Measurements from ENCODE around the gene LYRM4. TPM values are rescaled to one million over a fixed set of nuclear protein-coding genes. Genes with fewer than 3 reads are reported as not detected.

Gene LYRM4
- total RNA-seq, 2 experiments from 2014 or later: 21.2 to 22.7 TPM

DNA sequence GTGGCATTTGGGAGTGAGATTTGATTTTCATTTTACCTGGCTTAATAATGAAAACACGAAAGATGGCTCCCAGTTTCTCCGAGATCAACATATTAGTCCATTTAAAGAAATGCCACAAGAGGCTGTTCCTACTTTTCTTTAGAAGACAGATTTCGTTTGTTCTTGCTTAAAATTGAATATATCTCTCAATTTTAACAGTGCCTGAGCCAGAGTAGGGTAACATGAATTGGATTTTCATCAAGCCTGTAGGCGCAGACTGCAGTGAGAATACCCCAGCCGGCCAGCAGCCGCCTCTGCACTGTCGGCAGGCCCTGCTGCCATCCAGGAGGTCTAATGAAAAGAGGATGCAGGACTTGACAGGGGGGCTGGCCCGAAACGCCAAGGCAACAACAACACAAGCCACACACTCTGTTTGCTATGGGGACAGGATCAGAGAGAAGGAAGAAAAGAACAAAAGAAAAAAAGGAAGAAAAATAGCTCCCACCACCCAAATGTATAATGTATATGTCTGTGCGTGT is 103.1 kb downstream of the LYRM4 start:
- CTCF ChIA-PET: no interaction called here
- no peak for DNase-seq

DNA sequence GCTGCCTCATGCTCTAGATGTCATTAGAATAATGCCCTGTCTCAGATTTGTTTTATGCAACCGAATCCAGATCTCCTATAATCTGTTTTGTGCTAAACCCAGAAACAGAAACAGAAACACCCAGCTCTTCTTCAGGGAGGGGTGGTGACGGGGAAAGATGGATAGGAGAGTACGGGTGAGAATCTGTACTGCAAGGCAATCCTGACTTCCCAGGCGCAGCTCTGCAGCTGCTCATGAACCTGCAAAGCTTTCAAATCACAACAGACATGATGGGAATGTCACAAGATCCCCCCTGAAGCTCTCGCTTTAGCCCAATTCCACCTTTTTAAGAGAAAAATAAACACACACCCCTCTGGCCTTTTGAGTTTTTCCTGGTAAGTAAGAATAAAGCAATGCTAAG is 104.1 kb downstream of the LYRM4 start:
- H3K27ac Mint-ChIP-seq: no peak overlapping the region
- ChIA-PET CTCF (interaction anchor here (0.7 kb wide), 1 partner anchor 12 kb away, joined by 3 read pairs; no protein-coding TSS in a partner anchor), POLR2A (no interaction called here)
- peaks cover 3% of the 10 kb centered on the region for H3K4me1 Mint-ChIP-seq
- no peaks in the 10 kb centered on the region for H3K27me3 Mint-ChIP-seq
- no peak overlapping the region for H3K4me3 Mint-ChIP-seq
- DNase-seq: no peak
- no peaks in the 10 kb centered on the region for H3K9me3 Mint-ChIP-seq
- no peaks in the 10 kb centered on the region for H3K36me3 Mint-ChIP-seq (ENCODE audit: low read depth)

More for the DNA sequence above, 103.1 kb downstream of the LYRM4 start:
- Mint-ChIP-seq H3K27ac (no peak overlapping the region), H3K9me3 (no peaks in the 10 kb centered on the region), H3K27me3 (no peaks in the 10 kb centered on the region), H3K36me3 (ENCODE audit: low read depth) (no peaks in the 10 kb centered on the region), H3K4me1 (peaks cover 3% of the 10 kb centered on the region), H3K4me3 (no peak overlapping the region)
- POLR2A ChIA-PET: no interaction called here

DNA sequence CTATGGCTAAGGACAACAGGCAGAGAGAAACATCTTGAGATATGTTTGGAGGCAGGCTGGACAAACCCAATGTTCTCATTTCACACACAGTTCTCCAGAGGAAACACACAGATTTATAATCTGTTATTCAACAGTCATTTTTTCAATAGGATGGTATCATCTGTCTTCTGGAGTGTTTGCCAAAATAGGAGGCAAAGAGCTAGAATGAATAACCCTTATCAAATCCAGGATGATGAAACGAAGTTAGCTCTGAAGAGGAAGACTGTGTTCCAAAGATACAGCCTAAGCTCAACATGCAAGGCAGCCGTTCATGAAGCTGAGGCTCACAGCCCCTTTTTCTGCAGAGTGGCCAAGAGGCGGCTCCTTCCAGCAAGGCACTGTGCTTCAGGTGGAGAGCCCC is 104.8 kb downstream of the LYRM4 start:
- POLR2A ChIA-PET: no interaction called here

DNA sequence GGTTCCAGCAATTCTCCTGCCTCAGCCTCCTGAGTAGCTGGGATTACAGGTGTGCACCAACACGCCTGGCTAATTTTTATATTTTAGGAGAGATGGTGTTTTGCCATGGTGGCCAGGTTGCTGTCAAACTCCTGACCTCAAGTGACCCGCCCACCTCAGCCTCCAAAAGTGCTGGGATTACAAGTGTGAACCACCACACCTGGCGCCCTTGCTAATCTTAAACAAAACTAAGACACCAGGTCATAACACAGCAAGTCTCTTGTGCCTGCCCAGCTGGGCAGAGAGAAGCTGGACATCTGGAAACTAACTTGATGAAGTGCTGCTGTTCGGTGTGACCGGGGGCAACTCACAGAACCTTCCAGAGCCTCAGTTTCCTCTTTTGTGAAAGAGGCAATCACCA is 107.6 kb downstream of the LYRM4 start:
- no peaks in the 10 kb centered on the region for H3K4me1 Mint-ChIP-seq
- H3K27me3 Mint-ChIP-seq: no peaks in the 10 kb centered on the region
- no peaks in the 10 kb centered on the region for H3K9me3 Mint-ChIP-seq
- H3K27ac Mint-ChIP-seq: no peak overlapping the region
- DNase-seq: no peak
- no peak overlapping the region for H3K4me3 Mint-ChIP-seq
- H3K36me3 Mint-ChIP-seq (ENCODE audit: low read depth): no peaks in the 10 kb centered on the region
- ChIA-PET POLR2A (no interaction called here), CTCF (interaction anchor here (1.6 kb wide), 1 partner anchor 10 kb away, joined by 7 read pairs; no protein-coding TSS in a partner anchor)

More for the DNA sequence above, 104.8 kb downstream of the LYRM4 start:
- H3K36me3 Mint-ChIP-seq (ENCODE audit: low read depth): no peaks in the 10 kb centered on the region
- no peaks in the 10 kb centered on the region for H3K27me3 Mint-ChIP-seq
- H3K9me3 Mint-ChIP-seq: no peaks in the 10 kb centered on the region
- DNase-seq: no peak
- H3K4me3 Mint-ChIP-seq: no peak overlapping the region
- peaks cover 3% of the 10 kb centered on the region for H3K4me1 Mint-ChIP-seq
- CTCF ChIA-PET: interaction anchor here (0.9 to 1.4 kb wide), 2 partner anchors 12 to 442 kb away, joined by 3 to 5 read pairs; no protein-coding TSS in a partner anchor
- no peak overlapping the region for H3K27ac Mint-ChIP-seq

DNA sequence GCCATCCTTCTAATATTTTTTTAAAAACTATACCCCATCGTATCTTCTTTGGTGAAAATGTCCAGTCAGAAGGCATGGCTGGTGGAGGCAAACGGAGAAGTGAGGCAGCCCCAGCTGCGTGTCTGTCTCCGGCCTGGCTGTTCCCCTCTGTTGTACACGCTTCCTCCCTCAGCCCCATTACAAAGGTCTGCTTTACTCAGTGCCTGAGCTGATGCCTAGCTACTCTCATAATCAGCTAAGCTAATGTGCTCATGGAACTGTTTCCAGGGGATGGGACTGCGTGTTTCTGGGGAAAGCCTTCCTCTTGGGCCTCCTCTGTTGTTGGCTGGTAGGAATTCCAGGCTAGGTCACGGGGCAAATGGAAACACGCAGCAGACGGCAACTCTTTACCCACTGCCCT is 108.3 kb downstream of the LYRM4 start:
- CTCF ChIA-PET: interaction anchor here (1.6 kb wide), 1 partner anchor 9 kb away, joined by 7 read pairs; no protein-coding TSS in a partner anchor
- H3K9me3 Mint-ChIP-seq: no peaks in the 10 kb centered on the region
- DNase-seq: no peak
- no peak overlapping the region for H3K27ac Mint-ChIP-seq
- no peaks in the 10 kb centered on the region for H3K27me3 Mint-ChIP-seq
- no peak overlapping the region for H3K4me3 Mint-ChIP-seq
- H3K4me1 Mint-ChIP-seq: no peaks in the 10 kb centered on the region
- H3K36me3 Mint-ChIP-seq (ENCODE audit: low read depth): no peaks in the 10 kb centered on the region
- POLR2A ChIA-PET: no interaction called here

DNA sequence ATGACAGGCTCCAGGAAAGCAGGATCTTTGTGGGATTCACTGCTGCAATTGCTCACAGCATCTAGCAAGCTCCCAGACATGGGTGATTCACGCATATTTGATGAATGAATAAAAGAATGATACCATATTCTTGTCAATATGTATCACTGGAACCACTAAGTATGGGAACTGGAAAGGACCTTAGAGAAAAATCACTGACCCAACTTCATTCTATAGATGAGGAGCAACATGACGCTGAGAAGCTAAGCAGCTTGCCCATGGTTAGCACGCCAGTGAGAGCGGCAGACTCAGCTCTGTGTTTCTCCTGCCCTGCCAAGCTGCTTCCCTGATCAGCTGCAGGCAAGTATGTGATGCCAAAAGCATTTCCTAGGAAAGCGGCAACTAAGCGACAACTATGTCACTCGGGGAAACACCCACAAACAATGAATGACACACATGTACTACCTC is 108.8 kb downstream of the LYRM4 start:
- Mint-ChIP-seq H3K27me3 (no peaks in the 10 kb centered on the region), H3K9me3 (no peaks in the 10 kb centered on the region), H3K27ac (no peak overlapping the region), H3K4me1 (no peaks in the 10 kb centered on the region), H3K4me3 (no peak overlapping the region), H3K36me3 (ENCODE audit: low read depth) (no peaks in the 10 kb centered on the region)
- DNase-seq: no peak
- ChIA-PET CTCF (interaction anchor here (1.6 kb wide), 1 partner anchor 8 kb away, joined by 7 read pairs; no protein-coding TSS in a partner anchor), POLR2A (no interaction called here)

DNA sequence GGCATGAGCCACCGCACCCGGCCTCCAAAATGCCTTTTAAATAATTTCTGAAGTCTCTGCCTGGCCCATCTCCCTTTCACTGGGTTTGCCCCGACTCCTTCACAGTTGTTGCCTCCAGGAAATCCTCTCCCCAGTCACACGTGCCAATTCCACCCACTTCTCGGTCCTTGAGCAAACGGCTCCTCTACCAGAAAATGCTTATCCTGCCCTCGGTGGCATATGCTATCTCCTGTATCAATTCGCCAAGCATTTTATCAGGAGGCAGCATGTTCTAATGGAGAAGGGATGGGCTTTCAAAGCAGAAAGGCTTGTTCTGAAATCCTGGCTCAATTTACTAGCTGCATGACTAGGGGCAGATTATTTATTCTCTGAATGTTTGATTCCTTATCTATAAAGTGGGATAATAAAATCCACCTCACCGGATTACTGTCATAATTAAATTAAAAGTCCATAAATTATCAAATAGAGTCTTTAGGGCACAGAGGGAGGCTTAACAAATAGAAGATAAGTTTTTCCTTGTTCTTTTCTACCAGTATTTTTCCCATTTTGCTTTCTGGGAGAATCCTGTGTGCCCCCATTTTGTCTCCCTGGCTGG is 109.3 kb downstream of the LYRM4 start:
- Mint-ChIP-seq H3K4me3 (no peak overlapping the region), H3K4me1 (no peaks in the 10 kb centered on the region), H3K9me3 (no peaks in the 10 kb centered on the region), H3K36me3 (ENCODE audit: low read depth) (no peaks in the 10 kb centered on the region), H3K27me3 (no peaks in the 10 kb centered on the region), H3K27ac (no peak overlapping the region)
- no peak for DNase-seq
- ChIA-PET POLR2A (no interaction called here), CTCF (interaction anchor here (1.6 kb wide), 1 partner anchor 8 kb away, joined by 7 read pairs; no protein-coding TSS in a partner anchor)

DNA sequence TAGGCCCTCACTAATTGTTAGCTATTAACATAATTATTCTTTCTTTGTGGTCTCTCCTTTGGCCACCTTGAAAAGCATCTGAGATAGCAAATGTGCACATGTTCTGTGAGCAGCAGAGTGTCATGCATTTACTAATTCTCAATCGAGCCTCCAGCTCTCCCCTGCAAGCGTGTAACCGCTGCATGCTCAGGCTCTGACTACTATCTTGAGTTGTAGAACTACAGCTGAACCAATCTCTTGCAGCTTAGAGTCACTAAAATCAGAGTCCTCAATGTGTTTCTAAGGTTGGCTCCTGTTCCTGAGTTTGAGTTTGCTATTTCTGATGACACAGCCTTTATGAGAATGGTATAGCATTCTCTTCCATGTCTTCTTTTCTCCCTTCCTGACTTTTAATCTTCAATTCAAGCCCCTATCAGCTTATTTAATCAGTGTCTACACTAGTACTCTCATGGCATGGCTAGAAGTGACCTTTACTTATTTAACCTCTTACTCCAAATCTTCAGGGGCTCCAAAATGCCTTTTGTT is 110.1 kb downstream of the LYRM4 start:
- ChIA-PET POLR2A (interaction anchor here (0.8 kb wide), 1 partner anchor 15 kb away, joined by 3 read pairs; no protein-coding TSS in a partner anchor), CTCF (interaction anchor here (2.0 kb wide), 1 partner anchor 152 kb away, joined by 8 read pairs; no protein-coding TSS in a partner anchor)
- Mint-ChIP-seq H3K9me3 (no peaks in the 10 kb centered on the region), H3K27me3 (no peaks in the 10 kb centered on the region), H3K4me3 (no peak overlapping the region), H3K36me3 (ENCODE audit: low read depth) (no peaks in the 10 kb centered on the region), H3K4me1 (no peaks in the 10 kb centered on the region), H3K27ac (no peak overlapping the region)
- no peak for DNase-seq

DNA sequence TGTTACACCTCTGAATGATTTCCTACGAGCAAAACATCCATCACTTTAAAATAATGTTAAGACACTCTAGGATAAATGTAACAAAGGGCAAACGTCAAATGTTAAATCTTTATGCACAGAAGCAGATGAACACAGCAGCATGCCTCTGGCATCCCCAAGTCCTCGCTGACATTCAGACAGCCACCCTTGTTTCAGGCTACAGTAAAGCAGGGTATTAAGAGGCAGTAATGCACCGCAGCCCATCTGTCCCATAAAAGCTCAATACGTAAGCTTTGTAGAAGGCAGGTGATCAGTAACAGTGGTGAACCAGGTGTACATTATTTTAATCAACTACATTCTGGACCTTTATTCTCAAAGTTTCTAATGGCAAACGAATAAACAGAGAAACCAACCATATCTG is 110.9 kb downstream of the LYRM4 start:
- CTCF ChIA-PET: interaction anchor here (2.0 kb wide), 1 partner anchor 153 kb away, joined by 8 read pairs; no protein-coding TSS in a partner anchor
- no peaks in the 10 kb centered on the region for H3K9me3 Mint-ChIP-seq
- DNase-seq: no peak

DNA sequence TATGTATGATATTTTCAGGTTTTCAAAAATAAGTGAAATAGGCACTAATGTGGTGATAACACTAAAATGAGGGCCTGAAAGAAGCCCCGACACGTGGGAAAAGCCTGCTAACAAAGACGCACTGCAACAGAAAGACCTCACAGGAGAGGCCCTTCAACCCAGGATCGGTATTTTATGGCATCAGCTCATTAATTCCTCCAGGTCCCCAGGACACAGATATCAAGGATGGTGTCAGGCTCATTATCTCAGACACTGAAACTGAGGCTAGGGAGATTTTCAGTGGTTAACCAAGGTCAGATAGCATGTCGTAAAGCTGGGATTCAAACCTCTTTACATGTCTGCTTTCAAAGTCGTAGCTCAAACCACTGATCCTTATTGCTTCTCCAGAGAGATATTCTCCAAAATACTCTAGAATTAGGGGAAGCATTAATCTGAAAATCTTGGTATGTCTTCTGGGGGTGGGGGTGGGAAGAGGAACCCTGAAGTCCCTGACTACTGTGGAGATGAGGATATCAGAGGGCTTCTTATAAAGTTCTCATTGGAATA is 111.5 kb downstream of the LYRM4 start:
- Mint-ChIP-seq H3K4me3 (no peak overlapping the region), H3K36me3 (ENCODE audit: low read depth) (no peaks in the 10 kb centered on the region), H3K27me3 (no peaks in the 10 kb centered on the region), H3K27ac (no peak overlapping the region), H3K9me3 (no peaks in the 10 kb centered on the region), H3K4me1 (no peaks in the 10 kb centered on the region)
- DNase-seq: no peak
- POLR2A ChIA-PET: no interaction called here
- CTCF ChIA-PET: interaction anchor here (1.4 to 2.0 kb wide), 3 partner anchors 17 to 230 kb away, joined by 3 to 8 read pairs (median 4); no protein-coding TSS in a partner anchor

More for the DNA sequence above, 110.9 kb downstream of the LYRM4 start:
- Mint-ChIP-seq H3K27ac (no peak overlapping the region), H3K4me1 (no peaks in the 10 kb centered on the region), H3K27me3 (no peaks in the 10 kb centered on the region), H3K4me3 (no peak overlapping the region), H3K36me3 (ENCODE audit: low read depth) (no peaks in the 10 kb centered on the region)
- POLR2A ChIA-PET: interaction anchor here (0.8 kb wide), 1 partner anchor 16 kb away, joined by 3 read pairs; no protein-coding TSS in a partner anchor

DNA sequence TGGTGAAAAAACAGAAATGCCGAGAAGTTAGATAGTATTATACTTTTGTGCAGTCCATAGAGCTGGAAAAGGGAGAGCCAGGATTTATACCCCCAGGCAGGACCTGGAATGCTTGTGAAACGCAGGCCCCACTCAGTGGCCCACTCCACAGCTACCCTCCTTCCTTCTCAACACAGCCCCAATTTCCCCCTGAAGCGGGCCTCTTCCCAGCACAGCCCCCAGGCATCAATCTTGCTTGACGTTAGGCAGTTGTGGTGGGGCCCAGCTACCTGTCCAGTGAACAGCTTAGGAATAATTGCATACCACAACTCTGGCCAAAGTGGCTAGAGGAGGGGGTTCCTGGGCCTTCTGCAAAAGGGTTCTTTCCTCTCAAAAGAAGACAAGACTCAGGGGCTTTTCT is 114.4 kb downstream of the LYRM4 start:
- Mint-ChIP-seq H3K4me3 (no peak overlapping the region), H3K27me3 (no peaks in the 10 kb centered on the region), H3K9me3 (no peaks in the 10 kb centered on the region), H3K27ac (no peak overlapping the region), H3K36me3 (ENCODE audit: low read depth) (no peaks in the 10 kb centered on the region), H3K4me1 (peaks cover 1% of the 10 kb centered on the region)
- no peak for DNase-seq
- ChIA-PET POLR2A (interaction anchor here (1.2 kb wide), 1 partner anchor 114 kb away, joined by 4 read pairs; the partner anchor contains the start of gene LYRM4), CTCF (interaction anchor here (0.7 to 2.2 kb wide), 4 partner anchors 11 to 233 kb away, joined by 3 to 12 read pairs (median 4); no protein-coding TSS in a partner anchor)

DNA sequence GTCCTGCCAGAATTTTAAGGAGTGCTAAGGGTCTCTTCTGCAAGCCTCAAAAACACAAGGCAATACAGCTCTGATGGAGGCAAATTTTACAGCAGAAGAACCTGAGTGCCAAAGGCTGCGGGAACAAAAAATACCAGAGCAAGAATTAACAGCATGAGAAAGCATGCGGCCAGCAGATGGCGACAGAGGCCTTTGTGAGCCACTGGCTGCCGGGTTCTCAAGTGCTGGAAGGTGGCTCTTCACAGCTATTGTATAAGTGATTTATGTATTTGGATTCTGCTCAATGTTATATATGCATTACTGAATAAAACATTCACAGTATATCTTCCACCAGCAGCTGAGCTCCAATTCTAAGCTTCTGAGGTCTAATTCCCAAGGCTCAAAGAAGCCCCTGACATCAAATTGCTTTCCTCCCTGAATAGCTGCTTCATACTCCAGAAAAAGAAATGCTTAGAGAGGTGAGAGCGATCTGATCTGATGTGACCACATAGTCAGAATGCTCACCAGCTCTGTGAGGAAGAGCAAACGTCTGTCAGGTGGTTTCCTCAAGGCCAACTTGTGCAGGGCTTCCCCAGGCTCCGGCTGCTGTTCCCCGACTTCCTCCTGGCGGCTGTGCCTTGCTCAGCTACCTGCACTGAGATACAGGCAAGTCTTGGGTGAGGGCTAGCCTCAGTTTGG is 117.0 kb downstream of the LYRM4 start:
- Mint-ChIP-seq H3K4me3 (no peak overlapping the region), H3K9me3 (no peaks in the 10 kb centered on the region), H3K36me3 (ENCODE audit: low read depth) (no peaks in the 10 kb centered on the region), H3K27me3 (no peaks in the 10 kb centered on the region), H3K4me1 (peaks cover 1% of the 10 kb centered on the region), H3K27ac (no peak overlapping the region)
- CTCF ChIA-PET: interaction anchor here (0.7 to 2.7 kb wide), 49 partner anchors 9 to 624 kb away, joined by 3 to 72 read pairs (median 6); partner anchors contain the start of genes FARS2 and LYRM4
- peak; percentile 87 for DNase-seq
- POLR2A ChIA-PET: interaction anchor here (0.7 to 2.0 kb wide), 3 partner anchors 31 to 159 kb away, joined by 3 to 12 read pairs (median 9); no protein-coding TSS in a partner anchor

All from activated CD4-positive, alpha-beta memory T cell treated with anti-CD3 and anti-CD28 coated beads, Interleukin-2, amount 10 ng/mL, durations not matched to agents 7 days and 5 days (primary cell).